Activated naive CD4-positive, alpha-beta T cell treated with anti-CD3 and anti-CD28 coated beads for 36 hours (primary cell): ENCODE results near the gene TMEM98. TPM values are rescaled to one million over a fixed set of nuclear protein-coding genes. Genes with fewer than 3 reads are reported as not detected.
A peak's percentile ranks its signal among the peaks of the same experiment; 100 is the strongest.

Experiments
- CTCF ChIA-PET: fragments of 350-600 bp; sonication (Branson Sonifier 250); formaldehyde crosslinking; loops from one replicate; lab custom pipeline; 2021; ENCODE audit warnings: antibody characterized with exemption; lab: Charles Lee
- DNase-seq: peaks from one replicate; pipeline ENCODE4 v3.0.0-alpha.2; 2020
- H3K27ac Mint-ChIP-seq: one replicate; pipeline ENCODE4 v1.8.0; 2021; ENCODE audit warnings: mild to moderate bottlenecking, mixed read lengths
- H3K27me3 Mint-ChIP-seq: one replicate; pipeline ENCODE4 v1.8.0; 2021; ENCODE audit warnings: low read depth, mixed read lengths
- H3K36me3 Mint-ChIP-seq: one replicate; pipeline ENCODE4 v1.8.0; 2021; ENCODE audit warnings: low read depth, mixed read lengths
- H3K4me1 Mint-ChIP-seq: one replicate; pipeline ENCODE4 v1.8.0; 2021; ENCODE audit warnings: low read depth, mixed read lengths
- H3K4me3 Mint-ChIP-seq: one replicate; pipeline ENCODE4 v1.8.0; 2021; ENCODE audit warnings: mild to moderate bottlenecking, moderate library complexity, mixed read lengths
- H3K9me3 Mint-ChIP-seq: one replicate; pipeline ENCODE4 v1.8.0; 2021; ENCODE audit warnings: mixed read lengths
- intact Hi-C: fragments of 100-400 bp; cut with micrococcal nuclease; formaldehyde crosslinking; loops from one replicate; pipeline ENCODE4 v1.15.1; 2023
- total RNA-seq, 2 experiments: library from RNA; stranded (reverse); gene quantifications; one replicate each; pipeline ENCODE4 v1.2.3, GENCODE V29; 2021

The TMEM98 gene
- total RNA-seq, 2 experiments from 2014 or later = not detected

- Mint-ChIP-seq H3K4me1 (no peaks in the 10 kb centered on the region), H3K4me3 (no peak overlapping the region), H3K36me3 (no peaks in the 10 kb centered on the region), H3K9me3 (no peaks in the 10 kb centered on the region), H3K27me3 (peaks cover 25% of the 10 kb centered on the region), H3K27ac (no peak overlapping the region)
- DNase-seq = no peak
- intact Hi-C loops = loop anchor here (10.0 kb wide), 1 partner anchor 279 kb away; no protein-coding TSS in a partner anchor
- CTCF ChIA-PET = interaction anchor here (0.8 to 1.2 kb wide), 2 partner anchors 57 to 64 kb away, joined by 4 to 5 read pairs; partner anchors contain the start of gene MYO1D
Measured at GRCh38 chr17:32933881-32934280, 5.9 kb downstream of the TMEM98 start.

DNA sequence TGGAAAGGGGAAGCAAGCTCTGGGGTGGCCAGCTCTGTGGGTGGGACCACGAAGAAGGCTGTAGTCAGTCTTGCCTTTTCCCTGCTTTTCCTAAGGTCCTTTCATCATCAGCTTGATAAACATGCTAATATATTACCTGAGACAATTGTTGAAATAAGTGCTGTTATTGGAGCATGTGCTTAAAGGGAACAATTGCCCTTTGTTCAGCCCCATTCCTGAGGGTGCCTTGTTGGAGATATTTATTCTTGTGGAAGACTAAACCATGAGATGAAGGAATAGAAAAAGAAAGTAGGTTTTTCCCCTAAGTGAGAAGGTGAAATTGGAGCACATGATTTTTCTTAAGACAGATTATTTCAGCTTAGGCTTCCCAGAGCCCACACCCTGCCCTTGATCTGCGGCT, 7.8 kb downstream of the TMEM98 start:
- no peaks in the 10 kb centered on the region for H3K36me3 Mint-ChIP-seq
- H3K4me1 Mint-ChIP-seq = no peaks in the 10 kb centered on the region
- no peak overlapping the region for H3K27ac Mint-ChIP-seq

DNA sequence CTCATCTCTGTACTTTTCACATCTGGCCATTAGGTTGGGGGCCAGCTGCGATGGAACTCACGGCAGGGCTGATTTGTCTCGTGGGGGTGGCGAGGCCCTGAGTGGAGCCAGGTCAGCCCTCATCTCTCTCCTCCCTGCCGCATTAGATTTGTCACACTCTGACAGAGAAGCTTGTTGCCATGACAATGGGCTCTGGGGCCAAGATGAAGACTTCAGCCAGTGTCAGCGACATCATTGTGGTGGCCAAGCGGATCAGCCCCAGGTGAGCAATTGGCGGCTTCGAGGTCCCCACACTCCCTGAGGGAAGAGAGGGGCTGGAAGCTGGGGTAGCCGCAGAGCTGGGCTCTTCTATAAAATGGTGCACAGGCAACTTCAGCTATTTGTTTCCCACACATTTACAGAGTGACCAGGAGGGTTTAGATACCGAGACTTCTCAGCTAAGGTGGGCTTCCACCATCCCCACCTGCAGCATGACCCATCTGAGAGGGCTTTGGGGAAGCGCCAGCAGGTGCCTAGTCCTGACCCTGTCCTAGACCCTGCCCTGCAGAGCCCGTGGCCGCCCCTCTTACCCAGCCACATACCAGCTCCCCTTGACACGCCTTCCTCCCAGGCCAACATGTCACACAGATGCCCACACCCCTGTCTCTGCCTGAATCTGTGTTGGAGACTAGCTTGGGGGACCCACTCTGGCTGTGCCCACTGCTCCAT, 8.4 kb downstream of the TMEM98 start:
- DNase-seq = no peak
- H3K27me3 Mint-ChIP-seq = peaks cover 22% of the 10 kb centered on the region
- H3K36me3 Mint-ChIP-seq = no peaks in the 10 kb centered on the region
- H3K27ac Mint-ChIP-seq = no peak overlapping the region
- no peaks in the 10 kb centered on the region for H3K4me1 Mint-ChIP-seq
- CTCF ChIA-PET = interaction anchor here (0.6 to 3.2 kb wide), 22 partner anchors 9 to 749 kb away, joined by 3 to 43 read pairs (median 3); partner anchors contain the start of gene MYO1D
- peaks cover under 1% of the 10 kb centered on the region for H3K9me3 Mint-ChIP-seq
- H3K4me3 Mint-ChIP-seq = no peak overlapping the region
- intact Hi-C loops = loop anchor here (10.0 kb wide), 1 partner anchor 282 kb away; no protein-coding TSS in a partner anchor

More for the DNA sequence above, 7.8 kb downstream of the TMEM98 start:
- Mint-ChIP-seq H3K9me3 (no peaks in the 10 kb centered on the region), H3K4me3 (no peak overlapping the region), H3K27me3 (peaks cover 22% of the 10 kb centered on the region)
- DNase-seq = no peak
- CTCF ChIA-PET = interaction anchor here (0.7 to 3.2 kb wide), 12 partner anchors 10 to 239 kb away, joined by 3 to 43 read pairs (median 4); partner anchors contain the start of gene MYO1D
- intact Hi-C loops = loop anchor here (10.0 kb wide), 1 partner anchor 281 kb away; no protein-coding TSS in a partner anchor

GRCh38 chr17:32936894-32937500, 9.0 kb downstream of the TMEM98 start:
- Mint-ChIP-seq H3K27ac (no peak overlapping the region), H3K36me3 (no peaks in the 10 kb centered on the region), H3K27me3 (peaks cover 16% of the 10 kb centered on the region), H3K4me1 (no peaks in the 10 kb centered on the region), H3K9me3 (peaks cover 2% of the 10 kb centered on the region), H3K4me3 (no peak overlapping the region)
- peak; percentile 76 for DNase-seq
- intact Hi-C loops = loop anchor here (1.0 to 10.0 kb wide), 3 partner anchors 60 to 282 kb away; partner anchors contain the start of gene MYO1D
- CTCF ChIA-PET = interaction anchor here (0.6 to 3.2 kb wide), 18 partner anchors 9 to 749 kb away, joined by 3 to 43 read pairs (median 4); partner anchors contain the start of gene MYO1D

GRCh38 chr17:32940706-32941390, 12.9 kb downstream of the TMEM98 start:
- Mint-ChIP-seq H3K27ac (no peak overlapping the region), H3K4me3 (no peak overlapping the region), H3K27me3 (peaks cover 10% of the 10 kb centered on the region), H3K4me1 (no peaks in the 10 kb centered on the region), H3K9me3 (peaks cover 2% of the 10 kb centered on the region), H3K36me3 (no peaks in the 10 kb centered on the region)
- CTCF ChIA-PET = interaction anchor here (0.6 to 2.7 kb wide), 8 partner anchors 9 to 265 kb away, joined by 3 to 9 read pairs (median 4); partner anchors contain the start of gene MYO1D
- no peak for DNase-seq
- intact Hi-C loops = loop anchor here (2.0 kb wide), 1 partner anchor 58 kb away; no protein-coding TSS in a partner anchor

DNA sequence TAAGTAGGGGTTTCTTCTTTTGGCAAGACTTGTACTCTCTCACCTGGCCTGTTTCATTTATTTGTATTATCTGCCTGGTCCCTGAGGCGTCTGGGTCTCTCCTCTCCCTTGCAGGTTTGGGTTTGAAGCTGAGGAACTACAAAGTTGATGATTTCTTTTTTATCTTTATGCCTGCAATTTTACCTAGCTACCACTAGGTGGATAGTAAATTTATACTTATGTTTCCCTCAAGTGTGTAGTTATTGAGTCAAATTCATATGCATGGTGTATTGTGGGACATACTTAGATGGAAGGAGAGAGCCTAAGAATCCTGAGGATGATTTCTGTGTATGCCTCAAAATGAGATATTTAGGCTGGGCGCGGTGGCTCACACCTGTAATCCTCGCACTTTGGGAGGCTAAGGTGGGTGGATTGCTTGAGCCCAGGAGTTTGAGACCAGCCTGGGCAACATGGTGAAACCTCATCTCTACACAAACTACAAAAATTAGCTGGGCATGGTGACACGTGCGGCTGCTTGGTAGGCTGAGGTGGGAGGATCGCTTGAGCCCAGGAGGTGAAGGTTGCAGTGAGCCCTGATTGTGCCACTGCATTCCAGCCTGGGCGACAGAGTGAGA, 13.6 kb downstream of the TMEM98 start:
- no peak for DNase-seq
- no peaks in the 10 kb centered on the region for H3K4me1 Mint-ChIP-seq
- CTCF ChIA-PET = interaction anchor here (0.7 to 2.7 kb wide), 12 partner anchors 10 to 159 kb away, joined by 3 to 9 read pairs (median 3); partner anchors contain the start of gene MYO1D
- no peaks in the 10 kb centered on the region for H3K36me3 Mint-ChIP-seq
- no peak overlapping the region for H3K4me3 Mint-ChIP-seq
- H3K9me3 Mint-ChIP-seq = peaks cover 2% of the 10 kb centered on the region
- intact Hi-C loops = loop anchor here (2.0 kb wide), 1 partner anchor 57 kb away; no protein-coding TSS in a partner anchor
- no peak overlapping the region for H3K27ac Mint-ChIP-seq
- peaks cover 10% of the 10 kb centered on the region for H3K27me3 Mint-ChIP-seq

DNA sequence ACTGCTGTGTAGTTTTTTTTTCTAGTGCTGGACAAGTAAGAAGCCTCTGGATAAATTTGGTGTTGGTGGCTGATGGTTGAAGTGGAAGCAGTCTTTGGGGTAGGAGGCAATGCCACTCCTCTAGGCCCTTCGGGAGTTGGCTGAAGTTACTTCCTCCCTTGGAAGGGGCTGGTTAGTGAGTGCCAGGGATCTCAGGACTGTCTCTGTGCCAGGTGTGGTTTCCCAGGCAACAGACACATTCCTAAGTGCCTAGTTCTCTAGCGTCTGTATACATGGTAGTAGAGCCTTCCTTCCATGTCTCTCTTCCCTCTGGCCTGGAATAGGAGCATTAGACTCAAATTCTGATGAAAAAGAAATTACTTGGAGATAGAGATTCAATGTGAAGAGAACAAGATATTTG, 15.3 kb downstream of the TMEM98 start:
- Mint-ChIP-seq H3K27me3 (peaks cover under 1% of the 10 kb centered on the region), H3K4me3 (no peak overlapping the region), H3K4me1 (no peaks in the 10 kb centered on the region), H3K36me3 (no peaks in the 10 kb centered on the region), H3K9me3 (peaks cover 2% of the 10 kb centered on the region), H3K27ac (no peak overlapping the region)
- no peak for DNase-seq
- intact Hi-C loops = no loop called here
- CTCF ChIA-PET = interaction anchor here (1.0 to 2.7 kb wide), 2 partner anchors 56 to 67 kb away, joined by 3 to 9 read pairs; partner anchors contain the start of gene MYO1D

GRCh38 chr17:32943647-32944191, 15.8 kb downstream of the TMEM98 start:
- peaks cover 2% of the 10 kb centered on the region for H3K9me3 Mint-ChIP-seq
- DNase-seq = no peak
- no peak overlapping the region for H3K27ac Mint-ChIP-seq
- intact Hi-C loops = no loop called here
- no peaks in the 10 kb centered on the region for H3K4me1 Mint-ChIP-seq
- CTCF ChIA-PET = interaction anchor here (0.6 to 1.0 kb wide), 3 partner anchors 15 to 56 kb away, joined by 3 read pairs; no protein-coding TSS in a partner anchor
- no peaks in the 10 kb centered on the region for H3K27me3 Mint-ChIP-seq
- H3K36me3 Mint-ChIP-seq = no peaks in the 10 kb centered on the region
- no peak overlapping the region for H3K4me3 Mint-ChIP-seq

DNA sequence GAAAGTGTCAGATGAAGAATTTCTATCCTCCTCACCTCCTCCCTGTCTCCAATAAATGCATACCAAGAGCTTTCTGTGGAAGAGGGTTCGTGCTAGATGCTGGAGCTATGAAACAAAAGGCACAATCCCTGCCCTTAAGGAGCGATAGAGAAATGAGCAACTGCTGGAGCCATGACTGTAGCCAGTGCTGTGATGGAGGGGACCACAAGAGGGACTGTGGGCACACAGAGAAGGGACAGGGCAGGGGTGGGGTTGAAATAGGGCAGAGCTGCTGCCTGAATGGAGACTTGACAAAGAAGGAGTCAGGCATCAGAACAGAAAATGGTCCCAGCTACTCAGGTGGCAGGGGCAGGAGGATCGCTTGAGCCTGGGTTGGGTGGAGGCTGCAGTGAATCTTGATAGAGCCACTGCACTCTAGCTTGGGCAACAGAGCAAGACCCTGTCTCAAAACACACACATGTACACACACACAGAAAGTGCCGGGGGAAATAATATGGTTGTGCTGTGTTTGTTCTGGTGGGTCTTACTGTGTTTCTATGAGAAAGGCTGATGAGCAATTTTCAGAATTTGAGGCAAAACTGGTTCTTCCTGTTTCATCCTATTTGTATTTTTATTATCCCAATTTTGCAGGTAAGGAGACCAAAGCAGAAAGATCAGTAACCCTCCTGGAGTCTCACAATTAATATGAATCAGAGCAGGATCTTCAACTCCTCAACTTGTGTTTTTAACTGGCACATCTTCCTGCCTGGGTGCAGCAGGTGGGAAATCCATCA, 16.5 kb downstream of the TMEM98 start:
- no peaks in the 10 kb centered on the region for H3K36me3 Mint-ChIP-seq
- no peak overlapping the region for H3K27ac Mint-ChIP-seq
- no peak overlapping the region for H3K4me3 Mint-ChIP-seq
- intact Hi-C loops = no loop called here
- H3K27me3 Mint-ChIP-seq = no peaks in the 10 kb centered on the region
- CTCF ChIA-PET = interaction anchor here (0.6 to 1.0 kb wide), 2 partner anchors 15 to 23 kb away, joined by 3 read pairs; no protein-coding TSS in a partner anchor
- no peaks in the 10 kb centered on the region for H3K4me1 Mint-ChIP-seq
- no peak for DNase-seq
- peaks cover 2% of the 10 kb centered on the region for H3K9me3 Mint-ChIP-seq

GRCh38 chr17:32946375-32947135, 18.6 kb downstream of the TMEM98 start:
- Mint-ChIP-seq H3K36me3 (no peaks in the 10 kb centered on the region), H3K27ac (no peak overlapping the region), H3K9me3 (no peaks in the 10 kb centered on the region), H3K4me1 (no peaks in the 10 kb centered on the region), H3K27me3 (no peaks in the 10 kb centered on the region), H3K4me3 (no peak overlapping the region)
- CTCF ChIA-PET = interaction anchor here (1.1 to 1.6 kb wide), 2 partner anchors 10 to 30 kb away, joined by 3 to 4 read pairs; no protein-coding TSS in a partner anchor
- intact Hi-C loops = no loop called here
- no peak for DNase-seq
